ENCODE data around the gene YIF1A. TPM values are rescaled to one million over a fixed set of nuclear protein-coding genes. Genes with fewer than 3 reads are reported as not detected.
A peak's percentile ranks its signal among the peaks of the same experiment; 100 is the strongest.

Gene YIF1A
- polyA plus RNA-seq (2011; rRNA removed) = 99.7 and 132 TPM in 2 replicates
- polyA plus RNA-seq (2012; cell fraction: cytosol; rRNA removed) = 206 and 244 TPM in 2 replicates
- polyA plus RNA-seq (2012; cell fraction: nucleus; rRNA removed) = 215 and 261 TPM in 2 replicates
- polyA plus RNA-seq (2017; fragmentation: RNase III; extraction: RNeasy Plus Mini Kit Qiagen cat#74134 plus additional on column Dnase treatment) = 79.7 to 91.3 TPM (median 82.0 TPM) in 3 replicates
- 167 and 194 TPM in 2 replicates for polyA minus RNA-seq (2011; rRNA and poly(A)+ RNA removed)

GRCh38 chr11:66288671-66289547, at the start of gene YIF1A:
TSS of gene YIF1A (minus strand) at chr11:66289143. CDS start at chr11:66288985, 158 bp downstream.
- Histone ChIP-seq H3K9me3 (no peaks in the 10 kb centered on the region), H3K4me1 (peaks cover 20% of the 10 kb centered on the region), H3K4me3 (peak within 1 kb of the TSS; percentile 86), H3K27ac (peak within 1 kb of the TSS; percentile 94 to 96), H3K4me2 (peak within 1 kb of the TSS; percentile 99)
- ATAC-seq (peak; percentile 78 to 94), FAIRE-seq (peak; percentile 99), DNase-seq (ENCODE audit: low read depth in 1 of 2, low spot score in 1 of 2) (peak; percentile 99 to 100)
- ChIA-PET CTCF (interaction anchor here (0.6 to 8.3 kb wide), 11 partner anchors 8 to 300 kb away, joined by 3 to 63 read pairs (median 3); partner anchors contain the start of gene RIN1), POLR2A (interaction anchor here (0.5 to 1.5 kb wide), 9 partner anchors 8 to 235 kb away, joined by 3 to 10 read pairs (median 4); partner anchors contain the start of genes BRMS1, NPAS4 and RIN1)
- WGBS (ENCODE audit: missing lambda C conversion rate) = 1% methylated on average over 47 of the region's 87 CpGs
- TF ChIP-seq KDM5A (IDR thresholded peaks at IDR 0.05) = no peak
- no peak for TF ChIP-seq ESRRA (IDR thresholded peaks at IDR 0.05; ENCODE audit: borderline replicate concordance, low read length)
- no peak for TF ChIP-seq MAZ (IDR thresholded peaks at IDR 0.05; ENCODE audit: borderline replicate concordance, low read depth, low read length)
- no peak for TF ChIP-seq NR3C1 (IDR thresholded peaks at IDR 0.05)
- TF ChIP-seq RFX5 (IDR thresholded peaks at IDR 0.05) = peak; percentile 69; the same call in 1 of the 2 replicates
- no peak for TF ChIP-seq TP53 (CRISPR knock-in tag; IDR thresholded peaks at IDR 0.05)
- no peak for TF ChIP-seq EHF (CRISPR knock-in tag; IDR thresholded peaks at IDR 0.05)
- TF ChIP-seq JUN (IDR thresholded peaks at IDR 0.05) = peak; percentile 53 to 93
- TF ChIP-seq ELK1 (IDR thresholded peaks at IDR 0.05; ENCODE audit: low read depth, low read length) = no peak
- TF ChIP-seq HOXA7 (CRISPR knock-in tag; IDR thresholded peaks at IDR 0.05) = no peak
- 0 out of 2 replicates have a peak, but pooled peaks have one; percentile 18 for TF ChIP-seq GATA3 (IDR thresholded peaks at IDR 0.05; ENCODE audit: borderline replicate concordance)
- no peak for TF ChIP-seq TFCP2L1 (CRISPR knock-in tag; IDR thresholded peaks at IDR 0.05)
- TF ChIP-seq BHLHE40 (IDR thresholded peaks at IDR 0.05; ENCODE audit: low read depth, low read length) = no peak
- no peak for TF ChIP-seq ZSCAN20 (CRISPR knock-in tag; IDR thresholded peaks at IDR 0.05)
- peak; percentile 98 for TF ChIP-seq PHF8 (IDR thresholded peaks at IDR 0.05; ENCODE audit: borderline replicate concordance, low read depth)
- TF ChIP-seq REST (IDR thresholded peaks at IDR 0.05) = no peak
- TF ChIP-seq RNF2 (IDR thresholded peaks at IDR 0.05; ENCODE audit: borderline replicate concordance, low read depth) = no peak
- no peak for TF ChIP-seq RCOR1 (IDR thresholded peaks at IDR 0.05; ENCODE audit: low read depth, low read length)
- TF ChIP-seq HMGXB4 (CRISPR knock-in tag; IDR thresholded peaks at IDR 0.05; ENCODE audit: borderline replicate concordance) = no peak
- TF ChIP-seq KDM1A (IDR thresholded peaks at IDR 0.05; ENCODE audit: low read depth) = no peak
- no peak for TF ChIP-seq HEYL (CRISPR knock-in tag; IDR thresholded peaks at IDR 0.05)
- TF ChIP-seq HES2 (IDR thresholded peaks at IDR 0.05) = no peak
- TF ChIP-seq HOXB5 (CRISPR knock-in tag; IDR thresholded peaks at IDR 0.05) = no peak
- TF ChIP-seq MAX (IDR thresholded peaks at IDR 0.05) = peak; percentile 77
- TF ChIP-seq CHD4 (IDR thresholded peaks at IDR 0.05; ENCODE audit: borderline replicate concordance) = no peak
- no peak for TF ChIP-seq JUNB (IDR thresholded peaks at IDR 0.05)
- no peak for TF ChIP-seq CBX8 (IDR thresholded peaks at IDR 0.05)
- TF ChIP-seq ZC3H11A (IDR thresholded peaks at IDR 0.05) = no peak
- no peak for TF ChIP-seq HDAC2 (IDR thresholded peaks at IDR 0.05)
- TF ChIP-seq FOXS1 (CRISPR knock-in tag; IDR thresholded peaks at IDR 0.05) = no peak
- no peak for TF ChIP-seq ZFP36 (IDR thresholded peaks at IDR 0.05; ENCODE audit: borderline replicate concordance, partially characterized antibody)
- TF ChIP-seq RAD21 (conservative IDR thresholded peaks at IDR 0.05 in 1 of 2, IDR thresholded peaks at IDR 0.05 in 1 of 2) = no peak
